Measurements from ENCODE around the gene RAB35. TPM values are rescaled to one million over a fixed set of nuclear protein-coding genes. Genes with fewer than 3 reads are reported as not detected.

Gene RAB35
- total and polyA plus RNA-seq, 9 of the 15 experiments (the other 6 are each of a cell fraction or from before 2014, with no cell fraction given) = 0.65 to 76.3 (median 38.9) TPM

DNA sequence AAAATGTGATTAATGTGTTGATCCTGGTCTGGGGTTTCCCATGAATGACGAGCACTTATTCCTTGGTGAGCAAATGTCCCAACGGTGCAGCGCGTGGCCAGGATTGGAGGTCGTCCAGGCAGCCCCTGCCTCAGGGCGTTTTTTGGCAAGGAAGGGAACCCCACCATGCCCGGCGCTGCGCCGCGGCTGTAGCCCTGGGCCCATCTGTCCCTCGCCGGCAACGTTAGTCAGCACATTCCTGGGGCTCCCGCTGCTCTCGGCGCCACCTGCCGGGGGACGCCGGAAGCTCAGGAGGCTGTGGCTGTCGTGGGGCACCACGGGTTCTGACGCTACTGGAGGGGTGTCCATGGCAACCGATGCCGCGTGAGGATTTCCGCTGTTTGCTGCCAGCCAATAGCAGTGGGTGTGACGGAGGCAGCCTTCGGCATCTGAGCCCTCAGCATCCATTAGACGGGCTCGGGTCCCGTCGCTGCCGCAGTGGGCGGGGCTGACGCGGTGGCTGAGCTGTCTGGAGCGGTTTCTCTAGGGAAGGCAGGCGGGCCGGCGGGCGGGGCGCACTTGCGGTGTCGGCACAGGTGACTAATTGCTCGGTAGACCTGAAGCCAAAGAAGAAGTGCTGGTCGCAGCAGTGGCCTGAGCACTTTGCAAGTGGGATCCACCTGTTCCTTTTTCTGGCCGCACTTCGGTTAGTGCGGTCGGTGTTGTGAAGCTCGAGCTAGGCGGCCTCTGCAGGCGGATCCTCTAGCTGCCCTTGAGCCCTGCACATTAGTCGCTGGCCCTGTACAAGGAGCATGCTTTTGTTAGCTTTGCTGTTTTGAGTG lies 29.5 kb downstream of the RAB35 start (continued):
- TF ChIP-seq ZBTB2 (IDR thresholded peaks at IDR 0.05) = peak; percentile 67
- TF ChIP-seq, protein P1, sequence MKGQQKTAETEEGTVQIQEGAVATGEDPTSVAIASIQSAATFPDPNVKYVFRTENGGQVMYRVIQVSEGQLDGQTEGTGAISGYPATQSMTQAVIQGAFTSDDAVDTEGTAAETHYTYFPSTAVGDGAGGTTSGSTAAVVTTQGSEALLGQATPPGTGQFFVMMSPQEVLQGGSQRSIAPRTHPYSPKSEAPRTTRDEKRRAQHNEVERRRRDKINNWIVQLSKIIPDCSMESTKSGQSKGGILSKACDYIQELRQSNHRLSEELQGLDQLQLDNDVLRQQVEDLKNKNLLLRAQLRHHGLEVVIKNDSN (CRISPR knock-in tag; IDR thresholded peaks at IDR 0.05) = peak; percentile 81
- TF ChIP-seq NFRKB (IDR thresholded peaks at IDR 0.05; ENCODE audit: low read depth) = no peak
- TF ChIP-seq HNRNPL (IDR thresholded peaks at IDR 0.05; ENCODE audit: low read depth, low read length) = 0 out of 2 replicates have a peak, but pooled peaks have one; percentile 44
- peak; percentile 62 for TF ChIP-seq SOX6 (IDR thresholded peaks at IDR 0.05)
- peak; percentile 89 for TF ChIP-seq MAFK (IDR thresholded peaks at IDR 0.05; ENCODE audit: low read length)
- TF ChIP-seq KLF6 (CRISPR knock-in tag; IDR thresholded peaks at IDR 0.05; ENCODE audit: borderline replicate concordance) = no peak
- peak; percentile 57; the same call in 1 of the 2 replicates for TF ChIP-seq RNF2 (IDR thresholded peaks at IDR 0.05)
- peak in 1 of 2 experiments; percentile 48; a peak in 2 of 4 replicates for TF ChIP-seq SRF (CRISPR knock-in tag; IDR thresholded peaks at IDR 0.05)
- peak; percentile 84; the same call in 1 of the 2 replicates for TF ChIP-seq ZBTB1 (CRISPR knock-in tag; IDR thresholded peaks at IDR 0.05; ENCODE audit: borderline replicate concordance, low read depth)
- peak; percentile 64; the same call in 1 of the 2 replicates for TF ChIP-seq ZBTB7A (IDR thresholded peaks at IDR 0.05; ENCODE audit: borderline replicate concordance, control insufficient read depth, low read depth, low read length)
- peak; percentile 57; the same call in 1 of the 2 replicates for TF ChIP-seq GATAD2B (IDR thresholded peaks at IDR 0.05; ENCODE audit: borderline replicate concordance)
- TF ChIP-seq, protein P2, sequence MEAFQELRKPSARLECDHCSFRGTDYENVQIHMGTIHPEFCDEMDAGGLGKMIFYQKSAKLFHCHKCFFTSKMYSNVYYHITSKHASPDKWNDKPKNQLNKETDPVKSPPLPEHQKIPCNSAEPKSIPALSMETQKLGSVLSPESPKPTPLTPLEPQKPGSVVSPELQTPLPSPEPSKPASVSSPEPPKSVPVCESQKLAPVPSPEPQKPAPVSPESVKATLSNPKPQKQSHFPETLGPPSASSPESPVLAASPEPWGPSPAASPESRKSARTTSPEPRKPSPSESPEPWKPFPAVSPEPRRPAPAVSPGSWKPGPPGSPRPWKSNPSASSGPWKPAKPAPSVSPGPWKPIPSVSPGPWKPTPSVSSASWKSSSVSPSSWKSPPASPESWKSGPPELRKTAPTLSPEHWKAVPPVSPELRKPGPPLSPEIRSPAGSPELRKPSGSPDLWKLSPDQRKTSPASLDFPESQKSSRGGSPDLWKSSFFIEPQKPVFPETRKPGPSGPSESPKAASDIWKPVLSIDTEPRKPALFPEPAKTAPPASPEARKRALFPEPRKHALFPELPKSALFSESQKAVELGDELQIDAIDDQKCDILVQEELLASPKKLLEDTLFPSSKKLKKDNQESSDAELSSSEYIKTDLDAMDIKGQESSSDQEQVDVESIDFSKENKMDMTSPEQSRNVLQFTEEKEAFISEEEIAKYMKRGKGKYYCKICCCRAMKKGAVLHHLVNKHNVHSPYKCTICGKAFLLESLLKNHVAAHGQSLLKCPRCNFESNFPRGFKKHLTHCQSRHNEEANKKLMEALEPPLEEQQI (IDR thresholded peaks at IDR 0.05) = no peak
- peak; percentile 59 for TF ChIP-seq TBP (optimal IDR thresholded peaks at IDR 0.05; ENCODE audit: low read depth, low read length)
- peak; percentile 96 for TF ChIP-seq MAFG (tag; conservative IDR thresholded peaks at IDR 0.05)
- TF ChIP-seq, protein P3, sequence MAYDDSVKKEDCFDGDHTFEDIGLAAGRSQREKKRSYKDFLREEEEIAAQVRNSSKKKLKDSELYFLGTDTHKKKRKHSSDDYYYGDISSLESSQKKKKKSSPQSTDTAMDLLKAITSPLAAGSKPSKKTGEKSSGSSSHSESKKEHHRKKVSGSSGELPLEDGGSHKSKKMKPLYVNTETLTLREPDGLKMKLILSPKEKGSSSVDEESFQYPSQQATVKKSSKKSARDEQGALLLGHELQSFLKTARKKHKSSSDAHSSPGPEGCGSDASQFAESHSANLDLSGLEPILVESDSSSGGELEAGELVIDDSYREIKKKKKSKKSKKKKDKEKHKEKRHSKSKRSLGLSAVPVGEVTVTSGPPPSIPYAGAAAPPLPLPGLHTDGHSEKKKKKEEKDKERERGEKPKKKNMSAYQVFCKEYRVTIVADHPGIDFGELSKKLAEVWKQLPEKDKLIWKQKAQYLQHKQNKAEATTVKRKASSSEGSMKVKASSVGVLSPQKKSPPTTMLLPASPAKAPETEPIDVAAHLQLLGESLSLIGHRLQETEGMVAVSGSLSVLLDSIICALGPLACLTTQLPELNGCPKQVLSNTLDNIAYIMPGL (CRISPR knock-in tag; IDR thresholded peaks at IDR 0.05) = no peak
- peak; percentile 96 for TF ChIP-seq TEAD4 (IDR thresholded peaks at IDR 0.05; ENCODE audit: low read length)
- TF ChIP-seq TEAD4 (CRISPR knock-in tag; IDR thresholded peaks at IDR 0.05; ENCODE audit: borderline replicate concordance) = peak; percentile 99
- TF ChIP-seq MLLT1 (IDR thresholded peaks at IDR 0.05) = peak in 1 of 2 experiments; percentile 87; a peak in 2 of 4 replicates
- TF ChIP-seq POLR2AphosphoS5 (IDR thresholded peaks at IDR 0.05; ENCODE audit: control insufficient read depth, insufficient read depth, low read depth, low read length) = 0 out of 2 replicates have a peak, but pooled peaks have one; percentile 29
